Bronchial epithelial cell (primary cell): ENCODE results near the gene LGSN. TPM values are rescaled to one million over a fixed set of nuclear protein-coding genes. Genes with fewer than 3 reads are reported as not detected.
A peak's percentile ranks its signal among the peaks of the same experiment; 100 is the strongest.

ENCODE experiments used
- DNase-seq: peaks from one replicate; pipeline ENCODE4 v3.0.0-alpha.2; 2010; ENCODE audit warnings: low read depth
- FAIRE-seq: peaks from 2 replicates; lab custom pipeline; 2011; peaks lifted over from hg19 to GRCh38; lab: Jason Lieb, UNC
- H3K27me3 ChIP-seq: 2 replicates; pipeline ENCODE4 v1.5.1; 2011; ENCODE audit warnings: low read length; ENCODE audit not compliant: control insufficient read depth, insufficient read depth
- H3K36me3 ChIP-seq: 2 replicates; pipeline ENCODE4 v1.5.1; 2011; ENCODE audit warnings: low read length; ENCODE audit not compliant: control insufficient read depth, insufficient read depth
- H3K4me3 ChIP-seq: 2 replicates; pipeline ENCODE4 v1.5.1; 2011; ENCODE audit warnings: mild to moderate bottlenecking, low read depth, low read length, control low read depth
- total RNA-seq: library from RNA; depleted of rRNA; stranded (reverse); fragments of >200 nt; gene quantifications from 2 replicates; pipeline ENCODE4 v1.2.1, GENCODE V29; 2014
- TF ChIP-seq, protein P1 (sequence below): IDR thresholded peaks from 2 replicates; pipeline ENCODE4 v1.5.1; 2011; ENCODE audit warnings: mild to moderate bottlenecking, moderate library complexity, low read length, control low read depth, inconsistent platforms; ENCODE audit not compliant: insufficient read depth, severe bottlenecking

LGSN gene
- total RNA-seq, 1 donor from 2014 or later: under 0.01 TPM

DNA sequence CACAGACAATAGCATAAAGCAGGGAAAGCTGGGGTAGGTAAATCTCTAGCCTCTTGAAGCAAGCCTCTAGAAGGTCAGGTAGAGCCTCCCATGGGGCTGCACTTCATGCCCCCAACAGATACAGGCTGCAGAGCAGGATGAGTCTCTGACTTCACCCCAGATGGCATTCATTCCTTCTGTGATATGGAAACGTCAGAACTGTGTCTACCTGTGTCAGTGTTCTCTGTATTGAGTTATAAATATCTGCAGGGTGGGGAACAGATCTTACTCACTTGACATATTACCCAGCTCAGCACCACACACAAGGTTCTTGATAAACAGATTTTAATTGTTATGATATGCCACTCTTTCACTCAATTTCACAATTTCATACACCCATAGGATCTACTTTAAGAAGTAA is 2.1 kb downstream of the LGSN start:
- H3K4me3 ChIP-seq: no peak overlapping the region
- DNase-seq: no peak
- no peaks in the 10 kb centered on the region for H3K36me3 ChIP-seq
- no peak for FAIRE-seq
- H3K27me3 ChIP-seq: peaks cover 2% of the 10 kb centered on the region
- TF ChIP-seq, protein P1, sequence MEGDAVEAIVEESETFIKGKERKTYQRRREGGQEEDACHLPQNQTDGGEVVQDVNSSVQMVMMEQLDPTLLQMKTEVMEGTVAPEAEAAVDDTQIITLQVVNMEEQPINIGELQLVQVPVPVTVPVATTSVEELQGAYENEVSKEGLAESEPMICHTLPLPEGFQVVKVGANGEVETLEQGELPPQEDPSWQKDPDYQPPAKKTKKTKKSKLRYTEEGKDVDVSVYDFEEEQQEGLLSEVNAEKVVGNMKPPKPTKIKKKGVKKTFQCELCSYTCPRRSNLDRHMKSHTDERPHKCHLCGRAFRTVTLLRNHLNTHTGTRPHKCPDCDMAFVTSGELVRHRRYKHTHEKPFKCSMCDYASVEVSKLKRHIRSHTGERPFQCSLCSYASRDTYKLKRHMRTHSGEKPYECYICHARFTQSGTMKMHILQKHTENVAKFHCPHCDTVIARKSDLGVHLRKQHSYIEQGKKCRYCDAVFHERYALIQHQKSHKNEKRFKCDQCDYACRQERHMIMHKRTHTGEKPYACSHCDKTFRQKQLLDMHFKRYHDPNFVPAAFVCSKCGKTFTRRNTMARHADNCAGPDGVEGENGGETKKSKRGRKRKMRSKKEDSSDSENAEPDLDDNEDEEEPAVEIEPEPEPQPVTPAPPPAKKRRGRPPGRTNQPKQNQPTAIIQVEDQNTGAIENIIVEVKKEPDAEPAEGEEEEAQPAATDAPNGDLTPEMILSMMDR: no peak

DNA sequence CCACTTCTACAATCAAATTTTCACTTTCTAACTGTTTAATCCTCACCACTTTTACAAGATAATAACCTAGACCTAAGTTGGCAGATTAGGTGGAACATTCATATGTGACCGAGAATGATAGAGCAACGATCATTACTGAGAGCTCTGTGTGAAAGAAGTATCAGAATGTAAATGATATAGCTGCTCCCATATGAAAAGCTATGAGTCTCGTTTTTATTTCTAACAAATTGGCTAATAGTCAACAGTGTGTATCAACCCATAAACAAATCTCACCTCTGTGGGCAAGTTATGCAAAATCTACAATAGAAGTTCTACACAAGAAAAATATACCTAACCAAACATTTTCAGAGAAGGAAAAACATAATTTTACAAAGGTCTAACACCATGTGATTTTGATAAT is 3.7 kb downstream of the LGSN start:
- FAIRE-seq (no peak), DNase-seq (no peak)
- TF ChIP-seq, protein P1: no peak
- H3K36me3 ChIP-seq: no peaks in the 10 kb centered on the region
- peaks cover 2% of the 10 kb centered on the region for H3K27me3 ChIP-seq
- no peak overlapping the region for H3K4me3 ChIP-seq

DNA sequence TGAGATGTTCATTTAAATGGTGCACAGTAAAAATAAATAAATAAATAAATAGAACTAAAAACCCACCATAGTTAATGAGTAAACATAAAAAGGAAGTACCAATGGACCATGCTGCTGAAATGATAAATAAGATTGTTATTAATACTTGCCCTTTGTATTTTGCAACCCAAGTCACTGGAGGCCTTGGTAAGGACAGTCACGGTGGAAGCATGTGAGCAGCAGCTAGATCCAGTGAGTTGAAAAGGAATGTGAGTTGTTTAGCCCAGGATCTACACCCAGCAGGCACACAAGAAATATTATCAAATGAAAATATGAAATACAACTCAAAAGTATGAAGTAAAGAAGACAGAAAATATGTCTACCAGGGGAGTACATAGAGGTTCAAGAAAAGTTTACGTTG is 6.7 kb downstream of the LGSN start:
- TF ChIP-seq, protein P1: no peak
- no peak overlapping the region for H3K4me3 ChIP-seq
- peaks cover under 1% of the 10 kb centered on the region for H3K27me3 ChIP-seq
- FAIRE-seq: no peak
- no peak for DNase-seq
- no peaks in the 10 kb centered on the region for H3K36me3 ChIP-seq

DNA sequence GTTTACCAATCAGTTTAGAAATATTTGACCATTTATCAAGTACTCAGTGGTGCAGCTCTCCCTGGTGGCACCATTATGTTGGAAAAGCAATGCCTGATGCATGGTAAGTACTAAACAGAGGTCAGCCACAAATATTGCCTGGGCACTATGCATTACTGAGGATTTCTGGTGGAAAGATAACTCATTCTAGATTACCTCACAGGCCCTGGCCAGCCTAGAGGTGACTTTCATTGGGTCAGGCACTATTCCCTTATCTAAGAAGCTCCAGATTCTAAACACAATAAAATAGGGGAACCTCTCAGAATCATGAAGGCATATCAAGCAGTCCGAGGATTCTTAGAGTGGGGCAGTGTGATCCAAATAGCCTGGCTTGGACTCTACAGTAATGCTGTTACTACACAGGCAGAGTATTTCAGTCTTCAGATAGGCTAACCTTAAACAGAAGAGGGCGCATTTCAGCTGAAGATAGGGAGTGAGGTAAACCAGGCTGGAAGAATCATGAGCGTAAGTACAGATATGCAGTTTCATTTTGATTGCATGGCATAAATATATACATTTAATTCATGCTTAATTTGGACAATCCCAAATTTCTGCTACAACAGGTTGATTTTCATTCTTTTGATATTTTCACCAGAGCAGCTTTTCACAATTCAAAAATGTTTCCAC is 12.1 kb downstream of the LGSN start:
- FAIRE-seq (no peak), DNase-seq (peak; percentile 52)
- no peaks in the 10 kb centered on the region for H3K27me3 ChIP-seq
- no peak overlapping the region for H3K4me3 ChIP-seq
- TF ChIP-seq, protein P1: peak; percentile 38
- no peaks in the 10 kb centered on the region for H3K36me3 ChIP-seq

DNA sequence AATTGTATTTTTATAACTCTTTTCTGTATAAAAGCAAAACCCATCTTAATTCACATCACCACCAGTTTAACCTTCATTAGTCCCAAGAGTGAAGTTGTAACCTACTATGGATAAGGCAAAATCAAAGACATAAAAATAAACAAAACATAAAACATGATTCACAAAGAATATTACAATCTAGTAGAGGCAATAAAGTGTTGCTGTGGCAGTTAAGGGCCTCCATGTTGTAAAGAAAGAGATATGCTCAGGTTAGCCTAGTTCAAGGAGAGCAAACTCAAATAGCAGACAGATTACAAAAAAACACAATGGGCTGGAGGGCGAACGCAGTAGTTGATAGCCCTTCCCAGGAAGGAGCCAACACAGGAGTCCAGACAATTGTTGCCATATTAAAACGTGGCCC is 13.4 kb downstream of the LGSN start:
- no peak for FAIRE-seq
- H3K27me3 ChIP-seq: no peaks in the 10 kb centered on the region
- TF ChIP-seq, protein P1: no peak
- H3K36me3 ChIP-seq: no peaks in the 10 kb centered on the region
- no peak for DNase-seq
- no peak overlapping the region for H3K4me3 ChIP-seq

DNA sequence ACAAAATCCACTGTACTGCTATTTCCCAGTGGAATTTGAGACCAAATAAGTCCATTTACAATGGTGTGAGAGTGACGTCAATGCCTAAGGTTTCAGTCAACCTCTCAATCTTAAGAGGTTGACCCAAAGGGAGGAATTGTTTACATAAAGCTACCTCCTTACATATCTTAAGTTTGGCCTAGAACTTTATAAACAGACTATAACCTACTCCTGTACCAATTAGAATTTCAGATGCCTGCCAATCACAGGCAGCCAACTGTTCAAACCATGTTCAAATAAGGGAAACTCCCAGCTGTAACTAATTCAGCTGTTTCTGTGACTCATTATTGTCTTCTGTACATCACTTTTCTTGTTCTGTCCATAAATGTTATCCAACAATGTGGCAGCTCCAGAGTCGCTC is 14.5 kb downstream of the LGSN start:
- FAIRE-seq (no peak), DNase-seq (peak; percentile 13)
- Histone ChIP-seq H3K27me3 (no peaks in the 10 kb centered on the region), H3K4me3 (no peak overlapping the region), H3K36me3 (no peaks in the 10 kb centered on the region)
- TF ChIP-seq, protein P1: no peak
